ENCODE results near the gene CSTPP1. TPM values are rescaled to one million over a fixed set of nuclear protein-coding genes. Genes with fewer than 3 reads are reported as not detected.

The CSTPP1 gene
- total RNA-seq, 4 donors from 2014 or later = 9.8 to 14.3 (median 11.1) TPM

- TF ChIP-seq, protein P1, sequence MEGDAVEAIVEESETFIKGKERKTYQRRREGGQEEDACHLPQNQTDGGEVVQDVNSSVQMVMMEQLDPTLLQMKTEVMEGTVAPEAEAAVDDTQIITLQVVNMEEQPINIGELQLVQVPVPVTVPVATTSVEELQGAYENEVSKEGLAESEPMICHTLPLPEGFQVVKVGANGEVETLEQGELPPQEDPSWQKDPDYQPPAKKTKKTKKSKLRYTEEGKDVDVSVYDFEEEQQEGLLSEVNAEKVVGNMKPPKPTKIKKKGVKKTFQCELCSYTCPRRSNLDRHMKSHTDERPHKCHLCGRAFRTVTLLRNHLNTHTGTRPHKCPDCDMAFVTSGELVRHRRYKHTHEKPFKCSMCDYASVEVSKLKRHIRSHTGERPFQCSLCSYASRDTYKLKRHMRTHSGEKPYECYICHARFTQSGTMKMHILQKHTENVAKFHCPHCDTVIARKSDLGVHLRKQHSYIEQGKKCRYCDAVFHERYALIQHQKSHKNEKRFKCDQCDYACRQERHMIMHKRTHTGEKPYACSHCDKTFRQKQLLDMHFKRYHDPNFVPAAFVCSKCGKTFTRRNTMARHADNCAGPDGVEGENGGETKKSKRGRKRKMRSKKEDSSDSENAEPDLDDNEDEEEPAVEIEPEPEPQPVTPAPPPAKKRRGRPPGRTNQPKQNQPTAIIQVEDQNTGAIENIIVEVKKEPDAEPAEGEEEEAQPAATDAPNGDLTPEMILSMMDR (IDR thresholded peaks at IDR 0.05) = no peak
- no peak for ATAC-seq (ENCODE audit: low FRiP score)
- DNase-seq (ENCODE audit: low spot score) = no peak
Observed at GRCh38 chr11:47148270-47148669, 211.7 kb downstream of the CSTPP1 start.

DNA sequence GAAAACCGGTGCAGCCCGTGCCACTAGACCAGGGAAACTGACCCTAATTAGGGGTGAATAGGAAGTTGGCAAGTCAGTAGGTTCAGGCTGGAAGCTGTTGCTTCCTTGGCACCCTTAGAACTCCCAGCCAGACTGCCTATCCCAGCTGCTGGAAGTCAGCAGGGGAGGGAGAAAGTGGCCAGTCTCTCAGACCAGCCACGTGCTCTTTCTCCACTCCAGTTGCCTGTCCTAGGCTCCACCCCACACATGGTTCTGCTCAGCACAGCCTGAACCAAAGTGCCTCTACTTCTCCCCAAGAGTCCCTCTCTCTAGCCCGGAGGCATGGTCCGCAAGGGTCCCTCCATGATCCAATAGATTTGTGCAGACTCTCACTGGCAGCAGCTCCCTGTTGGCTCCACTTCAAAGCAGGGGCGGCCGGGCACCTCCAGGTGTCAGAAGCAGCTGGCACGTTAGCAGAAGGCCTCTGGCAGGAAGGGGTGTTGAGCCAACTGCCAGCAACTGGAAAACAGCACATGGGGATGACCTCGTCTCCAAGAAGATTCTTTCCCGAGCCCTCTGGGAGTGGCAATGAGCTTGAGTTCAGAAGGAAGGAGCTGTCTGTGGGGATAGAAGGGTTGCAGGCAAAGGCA is 212.5 kb downstream of the CSTPP1 start:
- DNase-seq (ENCODE audit: low spot score) (no peak), ATAC-seq (ENCODE audit: low FRiP score) (no peak)
- TF ChIP-seq, protein P1 (IDR thresholded peaks at IDR 0.05) = no peak

GRCh38 chr11:47149782-47150181 is 213.2 kb downstream of the CSTPP1 start:
- TF ChIP-seq, protein P1 (IDR thresholded peaks at IDR 0.05) = no peak
- no peak for DNase-seq (ENCODE audit: low spot score)
- ATAC-seq (ENCODE audit: low FRiP score) = no peak

DNA sequence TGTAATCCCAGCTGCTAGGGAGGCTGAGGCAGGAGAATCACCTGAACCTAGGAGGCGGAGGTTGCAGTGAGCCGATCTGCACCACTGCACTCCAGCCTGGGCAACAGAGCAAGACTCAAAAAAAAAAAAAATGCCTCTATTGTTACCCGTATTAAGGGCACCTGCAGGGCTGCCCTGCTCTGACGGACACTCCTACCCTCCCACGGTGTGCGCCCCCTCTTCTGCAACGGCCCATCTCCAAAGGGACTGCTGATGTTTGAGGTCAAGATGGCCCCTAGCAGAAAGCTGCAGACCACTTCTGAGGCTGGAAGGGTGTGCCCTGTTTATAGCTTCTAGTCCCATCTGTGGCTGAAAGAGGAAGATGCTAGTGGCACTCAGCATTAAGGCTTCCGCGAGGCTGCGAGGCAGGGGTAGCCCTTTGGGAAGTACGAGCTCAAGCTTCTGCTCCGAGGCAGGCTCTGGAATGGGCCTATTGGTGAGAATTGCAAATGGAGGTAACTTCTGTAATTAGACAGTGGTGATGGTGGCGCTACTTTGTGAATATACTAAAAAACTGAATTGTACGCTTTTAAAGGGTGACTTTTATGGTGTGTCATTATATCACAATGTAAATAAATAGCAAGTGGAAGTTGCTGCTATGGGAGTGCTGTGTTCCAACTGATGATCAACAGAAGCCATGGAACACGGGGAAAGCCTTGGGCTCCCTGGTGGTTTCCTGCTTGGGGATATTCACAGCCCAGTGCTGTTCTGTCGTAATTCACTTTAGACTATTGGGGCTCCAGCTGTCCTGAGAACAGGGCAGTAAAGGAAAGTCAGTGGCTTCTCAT is 215.8 kb downstream of the CSTPP1 start:
- TF ChIP-seq, protein P1 (IDR thresholded peaks at IDR 0.05) = no peak
- no peak for DNase-seq (ENCODE audit: low spot score)
- ATAC-seq (ENCODE audit: low FRiP score) = no peak

DNA sequence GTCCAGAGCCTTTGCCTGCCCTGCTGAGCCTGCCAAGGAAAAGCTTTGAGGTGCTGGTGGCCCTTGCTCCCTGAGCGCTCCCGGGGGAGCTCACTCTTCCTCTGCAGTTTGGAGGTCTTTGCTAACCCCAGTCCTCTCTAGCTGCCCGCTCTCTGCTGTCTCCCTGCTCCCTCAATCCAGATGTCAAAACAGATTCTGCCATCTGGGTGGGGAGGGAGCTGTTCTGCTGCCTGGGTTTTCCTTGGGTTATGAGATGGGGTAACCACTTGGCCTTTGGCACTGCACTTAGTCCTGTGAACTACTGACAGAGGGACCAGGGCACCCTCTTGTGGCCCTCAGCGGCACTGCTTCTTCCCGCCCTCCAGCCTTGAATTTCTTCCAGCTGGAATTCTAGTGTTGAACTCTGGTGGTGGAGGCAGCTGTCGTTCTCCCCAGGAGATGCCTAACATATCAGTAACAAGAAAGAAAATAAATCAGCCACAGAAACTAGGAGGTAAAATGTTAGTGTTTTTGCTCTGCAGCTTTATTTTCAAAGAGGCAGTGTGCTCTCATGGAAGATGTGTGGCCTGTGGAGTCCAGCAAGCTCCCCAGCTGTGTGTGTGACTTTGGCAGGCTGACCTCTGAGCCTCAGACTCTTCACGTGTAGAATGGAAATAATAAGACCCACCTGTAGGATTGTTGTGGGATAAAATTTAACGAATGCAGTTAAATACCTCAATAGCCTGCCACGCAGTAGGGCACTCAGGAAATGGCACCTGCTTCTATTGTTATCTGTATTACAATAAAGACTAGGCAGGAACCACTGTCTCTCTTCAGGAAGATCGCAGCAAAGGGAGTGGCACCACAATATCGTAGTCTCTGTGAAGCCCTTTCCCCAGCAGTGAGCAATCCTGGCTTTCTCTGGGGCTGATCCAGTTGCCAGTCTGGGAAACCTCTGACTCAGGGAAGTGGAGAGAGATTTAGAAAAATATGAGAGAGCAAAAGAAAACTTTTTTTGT is 216.7 kb downstream of the CSTPP1 start:
- DNase-seq (ENCODE audit: low spot score) (peak; percentile 58), ATAC-seq (ENCODE audit: low FRiP score) (peak; percentile 83)
- TF ChIP-seq, protein P1 (IDR thresholded peaks at IDR 0.05) = peak in 1 of 3 donors; percentile 80

DNA sequence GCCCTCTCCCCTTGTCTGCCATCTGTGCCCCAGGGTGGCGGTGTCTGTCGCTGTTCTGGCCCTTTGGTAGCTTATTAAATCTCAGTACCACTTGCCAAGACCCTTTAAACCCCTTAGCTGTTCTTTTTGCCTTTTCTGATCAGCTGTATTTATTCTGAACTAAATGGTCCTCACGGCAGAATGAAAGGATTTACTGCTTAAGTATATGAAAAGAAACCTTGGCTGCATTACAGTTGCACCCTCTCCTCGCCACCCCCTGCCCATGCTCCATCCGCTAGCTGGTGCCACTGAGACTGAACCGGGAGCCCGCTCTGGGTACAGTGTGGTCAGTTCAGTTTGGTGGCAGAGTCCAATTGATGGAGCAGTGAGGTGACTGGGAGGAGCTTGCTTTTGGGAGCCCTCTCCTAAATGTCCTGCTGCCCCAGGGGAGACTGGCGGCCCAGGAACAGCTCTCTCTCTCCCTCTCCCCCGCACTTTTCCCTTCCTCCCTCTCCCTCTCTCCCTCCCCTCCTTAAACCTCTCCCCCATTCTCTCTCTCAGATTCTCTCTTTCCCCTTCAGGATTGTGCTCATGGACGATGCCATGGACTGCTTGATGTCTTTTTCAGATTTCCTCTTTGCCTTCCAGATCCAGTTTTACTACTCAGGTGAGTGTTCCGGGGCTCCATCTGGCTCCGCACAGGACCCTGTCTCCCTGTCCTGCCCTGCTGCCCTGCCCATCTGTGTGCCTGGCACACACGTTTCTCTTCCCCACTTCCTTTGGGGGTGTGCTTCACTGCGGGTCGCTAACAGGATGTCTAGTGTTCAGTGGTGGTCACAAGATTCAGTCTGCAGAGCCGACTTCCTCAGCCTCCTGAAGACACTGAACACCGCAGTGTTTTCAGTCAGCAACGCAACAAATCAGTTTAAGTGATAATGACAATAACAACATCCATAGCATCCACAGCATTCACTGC is 218.3 kb downstream of the CSTPP1 start:
- ATAC-seq (ENCODE audit: low FRiP score) (no peak), DNase-seq (ENCODE audit: low spot score) (no peak)
- TF ChIP-seq, protein P1 (IDR thresholded peaks at IDR 0.05) = no peak
